ENCODE results near the gene TTI1.

DNA sequence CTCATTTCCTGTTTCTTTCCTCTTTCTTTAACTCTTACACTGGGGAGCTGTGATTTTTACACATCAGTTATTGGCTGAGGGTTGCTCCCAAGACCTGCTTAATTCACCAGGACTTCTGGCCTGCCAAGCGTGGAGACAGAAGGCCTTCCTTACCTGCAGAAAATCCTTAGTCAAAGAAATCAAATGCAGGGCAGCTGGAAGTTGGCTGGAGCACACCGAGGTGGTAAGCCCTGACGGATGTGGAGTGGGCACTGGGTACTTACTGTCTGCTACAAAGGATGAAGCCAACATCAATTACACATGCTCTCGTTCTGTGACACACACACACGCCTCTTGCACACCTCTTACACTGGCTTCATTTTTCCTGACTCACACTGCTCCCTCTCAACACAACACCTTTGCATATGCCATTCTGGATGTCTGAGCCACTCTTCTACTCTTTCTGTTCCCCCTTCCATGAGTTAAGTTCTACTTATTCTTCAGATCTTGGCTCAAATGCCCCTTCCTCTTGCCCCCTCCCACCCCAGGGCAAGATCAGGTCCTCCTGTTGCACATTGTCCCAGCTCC is 61.6 kb downstream of the TTI1 start:
- TF ChIP-seq, protein P1, sequence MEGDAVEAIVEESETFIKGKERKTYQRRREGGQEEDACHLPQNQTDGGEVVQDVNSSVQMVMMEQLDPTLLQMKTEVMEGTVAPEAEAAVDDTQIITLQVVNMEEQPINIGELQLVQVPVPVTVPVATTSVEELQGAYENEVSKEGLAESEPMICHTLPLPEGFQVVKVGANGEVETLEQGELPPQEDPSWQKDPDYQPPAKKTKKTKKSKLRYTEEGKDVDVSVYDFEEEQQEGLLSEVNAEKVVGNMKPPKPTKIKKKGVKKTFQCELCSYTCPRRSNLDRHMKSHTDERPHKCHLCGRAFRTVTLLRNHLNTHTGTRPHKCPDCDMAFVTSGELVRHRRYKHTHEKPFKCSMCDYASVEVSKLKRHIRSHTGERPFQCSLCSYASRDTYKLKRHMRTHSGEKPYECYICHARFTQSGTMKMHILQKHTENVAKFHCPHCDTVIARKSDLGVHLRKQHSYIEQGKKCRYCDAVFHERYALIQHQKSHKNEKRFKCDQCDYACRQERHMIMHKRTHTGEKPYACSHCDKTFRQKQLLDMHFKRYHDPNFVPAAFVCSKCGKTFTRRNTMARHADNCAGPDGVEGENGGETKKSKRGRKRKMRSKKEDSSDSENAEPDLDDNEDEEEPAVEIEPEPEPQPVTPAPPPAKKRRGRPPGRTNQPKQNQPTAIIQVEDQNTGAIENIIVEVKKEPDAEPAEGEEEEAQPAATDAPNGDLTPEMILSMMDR (IDR thresholded peaks at IDR 0.05; ENCODE audit: insufficient read depth, low read depth, low read length): no peak
- no peak for TF ChIP-seq EZH2 (IDR thresholded peaks at IDR 0.05; ENCODE audit: insufficient read depth, low read length)
